AG20443 (cell line): ENCODE results near the gene MOB2.

Experiments used
- DNase-seq: peaks from one replicate; pipeline ENCODE4 v3.0.0; 2012; ENCODE audit warnings: low spot score, mixed read lengths

The MOB2 gene

GRCh38 chr11:1472180-1473005 lies 14.2 kb downstream of the MOB2 start:
- no peak for DNase-seq

DNA sequence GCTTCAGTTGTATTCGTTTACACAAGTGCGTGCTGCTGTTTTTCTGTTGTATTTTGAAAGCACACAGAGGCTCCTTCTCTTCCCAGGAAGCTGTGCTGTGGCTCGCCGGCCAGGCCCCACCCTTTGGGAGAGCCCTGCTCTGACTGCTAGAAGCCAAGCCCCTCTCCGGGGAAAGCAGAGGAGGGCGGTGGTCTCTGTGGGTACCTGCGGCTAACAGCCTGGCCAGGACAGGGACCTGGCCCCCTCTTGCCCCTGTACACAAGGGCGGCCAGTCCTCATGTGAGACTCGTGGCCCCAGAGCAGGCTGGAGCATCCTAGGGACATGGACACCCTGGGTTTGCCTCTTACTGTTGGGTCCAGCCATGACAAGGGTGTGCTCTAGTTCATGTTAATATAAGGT lies 14.8 kb downstream of the MOB2 start:
- DNase-seq = no peak

- no peak for DNase-seq
These were observed 15.6 kb downstream of the MOB2 start for GRCh38 chr11:1470681-1471611.

- no peak for DNase-seq
These were observed 16.5 kb downstream of the MOB2 start for GRCh38 chr11:1469911-1470680.

DNA sequence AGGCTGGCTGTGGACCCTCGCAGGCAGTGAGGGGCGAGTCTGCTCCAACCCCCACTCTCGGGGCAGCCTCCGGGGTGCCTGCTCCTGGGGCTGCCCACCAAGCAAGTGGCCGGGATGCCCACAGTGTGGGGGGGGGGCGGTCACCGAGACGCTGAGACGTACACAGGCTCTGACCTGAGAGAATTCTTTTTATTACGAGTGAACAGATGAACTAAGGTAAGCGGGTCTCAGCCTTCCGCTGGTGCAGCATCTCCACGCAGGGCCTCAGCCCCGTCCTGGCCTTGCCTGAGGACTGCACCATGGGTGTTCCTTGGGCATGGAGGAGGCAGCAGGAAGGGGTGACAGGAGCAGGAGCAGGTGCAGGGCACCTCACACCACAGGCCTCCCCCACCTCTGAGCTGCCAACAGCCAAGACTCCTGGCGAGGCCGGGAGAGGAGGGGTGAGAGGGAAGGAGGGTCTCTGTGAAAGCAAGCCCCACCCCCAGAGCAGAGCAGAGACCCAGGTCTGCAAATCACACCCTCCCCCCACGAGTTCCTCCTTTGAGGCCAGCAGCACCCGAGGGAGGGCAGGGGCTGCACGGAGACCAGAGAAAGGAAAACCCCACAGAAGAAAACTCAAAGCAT lies 17.2 kb downstream of the MOB2 start:
- no peak for DNase-seq

GRCh38 chr11:1468473-1469066 lies 18.0 kb downstream of the MOB2 start:
- DNase-seq = no peak

- no peak for DNase-seq
These were observed 18.6 kb downstream of the MOB2 start for GRCh38 chr11:1468002-1468401.

GRCh38 chr11:1467270-1467669 lies 19.3 kb downstream of the MOB2 start:
- no peak for DNase-seq

DNA sequence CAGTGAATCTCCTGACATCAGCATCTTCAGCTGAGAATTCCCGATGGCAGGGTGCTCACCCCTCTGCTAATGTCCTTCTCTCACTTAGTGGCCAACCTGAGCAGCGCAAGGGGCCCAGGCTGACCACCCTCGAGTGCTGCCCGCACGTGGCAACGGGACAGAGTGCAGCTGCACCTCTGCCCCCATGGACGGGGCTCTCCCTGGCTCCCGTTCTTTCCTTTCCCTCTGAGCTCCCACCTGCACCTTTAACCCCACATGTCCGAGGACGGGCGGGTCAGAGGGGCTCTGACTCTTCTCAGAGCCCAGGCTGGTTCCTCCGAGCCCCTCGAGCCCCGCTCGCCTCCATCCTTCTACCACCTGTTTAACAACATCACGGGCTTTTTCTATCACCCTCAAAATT lies 19.8 kb downstream of the MOB2 start:
- DNase-seq = no peak

DNA sequence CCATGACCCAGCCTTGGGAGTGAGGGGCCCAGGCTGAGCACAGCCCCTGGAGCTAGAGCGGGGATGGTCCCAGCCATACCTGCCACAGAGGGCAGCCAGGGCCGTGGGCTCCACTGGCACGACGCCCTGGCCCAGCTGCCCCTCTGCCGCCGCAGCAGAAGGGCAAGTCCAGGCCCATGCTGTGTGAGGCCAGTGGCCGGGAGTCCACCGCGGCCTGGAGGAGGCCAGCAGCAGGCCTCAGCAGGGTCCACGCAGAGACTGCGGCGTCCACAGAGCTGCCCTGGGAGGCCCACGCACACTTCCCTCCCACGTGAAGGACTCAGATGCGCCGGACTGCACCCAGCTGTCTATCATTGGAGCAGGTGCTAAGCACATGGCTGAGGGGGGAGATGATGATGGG lies 23.5 kb downstream of the MOB2 start:
- no peak for DNase-seq

DNA sequence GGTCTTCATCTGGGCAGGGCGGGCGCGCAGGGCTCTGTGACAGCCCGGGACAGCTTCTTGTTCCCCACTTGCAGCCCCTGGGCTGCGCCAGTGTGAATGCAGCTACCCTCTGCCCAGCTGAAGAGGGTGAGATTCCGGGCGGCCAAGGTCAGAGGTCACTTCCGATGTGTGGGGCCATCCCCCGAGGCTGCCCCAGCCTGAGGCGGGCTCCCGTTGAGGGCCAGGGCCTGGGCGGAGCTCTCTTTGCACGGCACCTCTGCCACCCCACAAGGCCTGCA lies 23.9 kb downstream of the MOB2 start:
- no peak for DNase-seq

DNA sequence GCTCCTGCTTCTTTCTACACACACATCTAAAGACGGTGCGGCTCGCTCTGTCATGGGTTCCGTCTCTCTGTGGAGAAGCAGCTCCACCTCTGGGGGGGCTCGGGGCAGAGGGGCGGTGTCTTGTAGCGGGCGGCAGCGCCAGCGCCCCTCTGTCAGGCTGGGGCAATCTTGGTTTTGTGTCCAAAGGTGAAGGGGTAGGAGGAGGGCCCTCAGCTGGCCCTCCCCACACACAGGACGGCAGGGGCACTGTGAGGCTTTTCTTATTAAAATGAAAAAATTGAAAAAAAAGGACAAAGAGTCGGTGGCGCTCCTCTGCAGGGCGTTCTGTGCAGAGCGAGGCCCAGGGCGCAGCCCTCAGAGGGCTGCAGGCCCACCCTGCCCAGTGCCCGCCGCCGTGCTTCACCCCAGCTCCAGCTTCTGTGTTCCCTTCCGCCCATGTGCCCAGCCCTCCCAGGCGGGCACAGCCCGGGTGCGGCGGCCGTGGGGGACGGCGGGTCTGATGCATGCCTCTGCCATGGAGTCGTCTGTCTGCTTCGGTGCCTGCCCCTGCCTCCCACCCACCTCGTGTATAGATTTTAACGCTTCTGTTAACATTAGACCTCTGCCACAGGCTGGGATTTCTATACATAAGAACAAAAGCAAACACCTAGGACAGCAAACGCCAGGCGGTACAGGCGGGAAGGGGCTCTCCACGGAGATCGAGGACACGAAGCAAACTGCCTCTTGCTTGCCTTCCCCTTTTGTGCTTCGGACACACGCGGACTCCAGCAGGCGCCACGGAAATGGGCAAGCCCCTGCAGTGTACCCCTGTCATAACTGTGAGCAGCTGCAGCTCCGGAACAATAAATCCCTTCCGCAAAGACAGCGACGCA lies 24.5 kb downstream of the MOB2 start:
- no peak for DNase-seq

DNA sequence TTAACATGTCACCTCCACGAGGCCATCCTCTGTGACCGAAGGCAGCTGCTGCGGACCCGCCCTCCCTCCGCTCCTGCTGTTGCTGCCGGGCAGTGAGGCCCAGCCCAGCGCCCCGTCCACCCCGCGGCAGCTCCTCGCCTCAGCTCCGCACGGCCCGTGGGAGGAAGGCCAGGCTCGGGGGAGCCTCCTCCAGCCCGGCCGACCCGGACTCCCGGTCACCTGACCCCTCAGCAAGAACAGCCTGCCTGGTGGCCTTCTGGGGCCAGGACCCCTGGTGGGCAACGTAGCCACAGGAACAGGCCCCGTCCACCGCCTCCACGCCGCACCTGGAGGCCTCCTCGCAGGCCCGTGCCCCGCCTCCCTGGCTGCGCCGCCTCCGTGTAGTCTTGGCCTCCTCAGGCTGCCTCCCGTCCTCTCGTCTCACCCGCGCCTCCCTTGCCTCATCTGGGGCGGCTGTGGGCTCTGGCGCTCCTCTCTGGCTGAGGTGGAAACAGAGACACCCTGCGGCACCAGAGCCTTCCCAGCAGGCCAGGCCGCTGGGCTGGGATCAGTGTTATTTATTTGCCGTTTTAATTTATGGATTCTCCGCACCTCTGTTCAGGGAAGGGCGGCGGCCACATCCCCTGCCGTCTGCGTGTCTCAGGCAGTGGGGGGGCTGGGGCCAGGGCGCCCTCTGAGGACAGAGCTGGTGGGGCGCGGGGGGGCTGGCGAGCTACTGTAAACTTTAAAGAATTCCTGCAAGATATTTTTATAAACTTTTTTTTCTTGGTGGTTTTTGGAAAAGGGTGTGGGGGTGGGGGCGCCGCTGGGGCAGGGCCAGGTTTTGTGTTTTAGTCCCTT lies 25.4 kb downstream of the MOB2 start:
- DNase-seq = no peak

DNA sequence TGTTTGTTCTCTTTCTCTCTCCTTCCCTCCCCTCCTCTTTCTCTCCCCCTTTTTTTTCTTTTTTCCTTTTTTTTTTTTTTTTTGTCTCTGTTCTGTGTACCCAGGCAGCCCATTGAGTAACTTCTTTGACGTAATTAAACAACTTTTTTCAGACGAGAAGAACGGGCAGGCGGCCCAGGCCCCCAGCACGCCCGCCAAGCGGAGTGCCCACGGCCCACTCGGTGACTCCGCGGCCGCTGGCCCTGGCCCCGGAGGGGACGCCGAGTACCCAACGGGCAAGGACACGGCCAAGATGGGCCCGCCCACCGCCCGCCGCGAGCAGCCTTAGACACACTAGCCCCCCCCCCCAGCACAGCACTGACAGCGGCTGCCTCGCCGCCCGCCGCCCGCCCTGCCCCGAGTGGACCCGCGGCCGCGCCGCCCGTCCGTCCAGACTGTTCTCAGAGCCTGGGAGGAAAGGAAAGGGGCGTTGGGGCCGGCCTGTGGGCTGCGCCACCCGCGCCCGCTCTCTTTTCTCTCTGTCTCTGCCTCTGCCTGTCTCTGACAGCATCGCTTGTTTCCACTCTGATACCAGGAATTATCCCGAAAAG lies 26.1 kb downstream of the MOB2 start:
- DNase-seq = no peak

DNA sequence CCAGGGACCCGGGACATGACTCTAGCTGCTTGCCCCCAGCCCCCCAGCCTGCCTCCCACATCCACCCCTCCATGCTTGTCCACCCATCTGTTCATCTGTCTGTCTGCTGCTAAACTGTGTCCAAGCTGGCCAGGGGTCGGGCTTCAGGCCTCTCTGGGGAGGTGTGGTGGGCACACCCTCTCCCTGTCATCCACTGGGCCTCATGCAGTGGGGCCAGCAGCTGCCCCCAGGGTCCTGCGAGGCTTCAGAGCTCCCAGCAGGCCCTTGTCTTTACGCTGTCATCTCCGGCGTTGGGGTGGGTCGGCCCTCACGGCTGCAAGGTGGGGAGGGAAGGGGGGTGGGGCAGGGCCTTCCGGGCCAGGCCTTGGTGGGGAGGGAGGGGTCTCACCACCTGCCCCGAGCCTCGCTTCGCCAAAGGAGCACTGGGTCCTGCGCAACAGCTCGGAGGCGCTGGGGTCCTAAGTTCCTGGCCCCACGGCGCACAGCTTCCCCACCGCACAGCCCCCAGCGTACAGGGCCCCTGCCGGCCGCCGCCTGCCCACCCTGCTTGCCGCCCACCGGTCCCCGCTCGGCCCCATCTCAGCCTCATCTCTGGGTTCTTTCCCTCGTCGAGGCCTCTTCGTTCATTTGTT lies 26.7 kb downstream of the MOB2 start:
- DNase-seq = no peak

GRCh38 chr11:1459219-1459575 lies 27.4 kb downstream of the MOB2 start:
- DNase-seq = no peak

DNA sequence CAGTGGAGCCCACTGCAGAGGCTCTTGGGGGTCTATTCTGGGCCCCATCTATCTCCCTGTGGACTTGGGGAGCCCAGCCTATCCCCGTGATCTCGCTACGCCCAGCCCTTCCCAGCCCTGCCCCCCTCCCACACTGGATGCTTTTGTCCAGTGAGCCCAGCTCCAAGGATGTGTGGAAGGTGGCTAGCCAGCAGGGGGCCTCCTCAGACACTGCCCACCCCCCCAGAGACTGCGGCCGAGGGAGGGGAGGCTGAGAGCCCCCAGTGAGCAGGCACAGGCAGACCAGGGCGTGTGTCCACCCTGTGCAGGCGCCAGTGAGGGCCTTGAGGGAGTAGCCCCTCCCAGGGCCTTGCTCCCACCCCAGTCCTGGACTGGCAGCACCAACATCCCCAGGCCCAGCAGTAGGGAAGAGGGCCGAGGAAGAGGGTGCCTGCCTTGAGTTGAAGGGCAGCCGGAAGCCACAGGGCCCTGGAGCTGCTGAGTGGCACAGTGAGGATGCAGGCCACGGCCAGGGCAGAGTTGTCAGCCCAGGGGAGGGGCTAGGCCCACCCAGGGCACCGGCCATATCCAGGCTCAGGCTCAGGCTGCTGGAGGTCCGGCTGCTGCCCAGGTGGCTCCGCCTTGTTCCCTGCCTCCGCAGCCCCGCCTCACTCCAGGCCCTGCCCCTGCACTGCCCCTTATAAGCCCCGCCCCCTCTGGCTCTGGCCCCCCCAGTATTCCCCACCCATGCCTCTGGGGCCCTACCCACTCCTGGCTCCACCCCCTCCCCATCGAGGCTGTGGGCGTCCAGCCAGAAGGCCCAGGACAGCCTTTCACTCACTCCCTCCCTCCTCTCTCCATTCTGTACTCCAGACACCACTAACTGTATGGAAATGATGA lies 28.0 kb downstream of the MOB2 start:
- DNase-seq = peak; percentile 56

DNA sequence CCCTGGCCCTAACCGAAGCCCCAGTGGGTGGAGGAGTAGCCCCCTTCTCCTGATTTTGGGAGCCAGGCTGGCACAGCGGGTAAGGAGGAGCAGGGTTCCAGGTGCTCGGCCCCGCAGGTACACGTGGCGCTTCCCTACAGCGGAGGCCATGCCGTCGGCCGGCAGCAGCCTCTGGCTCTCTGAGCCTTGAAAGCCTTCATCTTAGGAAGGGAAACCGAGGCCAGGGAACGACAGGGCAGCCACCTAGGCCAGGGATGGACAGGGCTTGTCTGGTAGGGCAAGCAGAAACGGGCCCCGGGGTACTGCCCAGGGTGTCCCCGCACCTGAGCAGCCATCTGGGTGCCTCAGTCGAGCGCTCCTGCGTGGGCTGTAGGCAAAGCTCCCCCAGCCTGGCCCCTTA lies 28.7 kb downstream of the MOB2 start:
- no peak for DNase-seq
